AG09319 (cell line): Measurements from ENCODE around the gene VWA3A.
A peak's percentile ranks its signal among the peaks of the same experiment; 100 is the strongest.

Source experiments
- DNase-seq: peaks from one replicate; pipeline ENCODE4 v3.0.0-alpha.2; 2010; ENCODE audit warnings: low read depth; ENCODE audit errors: extremely low read depth
- CTCF ChIP-seq: IDR thresholded peaks from 2 replicates; pipeline ENCODE4 v1.5.1; 2011; ENCODE audit warnings: low read depth, mild to moderate bottlenecking, inconsistent platforms, low read length, moderate library complexity

Gene VWA3A

GRCh38 chr16:22186517-22186916 is 94.2 kb downstream of the VWA3A start:
- DNase-seq, result no peak
- no peak for TF ChIP-seq CTCF

GRCh38 chr16:22188267-22188594 is 95.9 kb downstream of the VWA3A start:
- no peak for TF ChIP-seq CTCF
- DNase-seq, result no peak

- peak; percentile 77 for DNase-seq
- TF ChIP-seq CTCF, result peak; percentile 86
Measured at GRCh38 chr16:22188595-22189442, 96.5 kb downstream of the VWA3A start.

DNA sequence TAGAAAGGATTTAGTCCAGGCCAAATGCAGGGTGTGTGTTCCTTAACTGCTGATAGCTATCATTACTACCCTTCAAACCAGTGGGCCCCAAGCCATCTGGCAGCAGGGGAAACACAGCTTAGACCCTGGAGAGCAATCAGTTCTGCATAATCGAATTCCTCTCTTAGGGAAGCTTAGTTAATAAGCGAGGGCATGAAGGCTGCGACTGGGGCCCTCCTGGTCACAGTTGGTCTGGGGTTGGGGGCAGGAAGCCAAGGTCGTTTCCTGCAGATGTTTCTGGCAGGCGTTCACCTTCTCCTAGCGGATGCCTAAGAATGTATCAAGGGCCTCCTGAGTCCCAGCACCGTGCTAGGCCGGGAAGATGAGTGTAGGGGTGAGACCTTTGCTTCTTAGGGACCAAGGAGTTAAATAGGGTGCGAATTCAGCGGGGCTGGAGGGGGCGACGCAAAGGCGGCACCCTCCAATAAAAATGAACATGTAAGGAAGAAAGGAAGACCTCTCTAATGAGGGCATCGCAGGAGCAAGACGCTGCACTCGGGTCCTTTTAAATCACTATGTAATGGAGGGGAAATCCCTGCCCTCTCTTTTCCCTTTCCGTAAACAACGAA is 97.2 kb downstream of the VWA3A start:
- TF ChIP-seq CTCF, result no peak
- no peak for DNase-seq

- DNase-seq, result no peak
- TF ChIP-seq CTCF, result no peak
Measured at GRCh38 chr16:22190081-22190775, 97.9 kb downstream of the VWA3A start.

- TF ChIP-seq CTCF, result no peak
- peak; percentile 100 for DNase-seq
Measured at GRCh38 chr16:22190776-22191531, 98.6 kb downstream of the VWA3A start.
